ENCODE data around the gene ZNF516. TPM values are rescaled to one million over a fixed set of nuclear protein-coding genes. Genes with fewer than 3 reads are reported as not detected.

Gene ZNF516
- total and polyA plus RNA-seq, 10 of the 15 experiments (the other 5 are each of a cell fraction or from before 2014, with no cell fraction given): 2.0 to 32.0 (median 8.3) TPM

GRCh38 chr18:76442413-76443171 is 52.5 kb downstream of the ZNF516 start (continued):
- TF ChIP-seq, protein P1, sequence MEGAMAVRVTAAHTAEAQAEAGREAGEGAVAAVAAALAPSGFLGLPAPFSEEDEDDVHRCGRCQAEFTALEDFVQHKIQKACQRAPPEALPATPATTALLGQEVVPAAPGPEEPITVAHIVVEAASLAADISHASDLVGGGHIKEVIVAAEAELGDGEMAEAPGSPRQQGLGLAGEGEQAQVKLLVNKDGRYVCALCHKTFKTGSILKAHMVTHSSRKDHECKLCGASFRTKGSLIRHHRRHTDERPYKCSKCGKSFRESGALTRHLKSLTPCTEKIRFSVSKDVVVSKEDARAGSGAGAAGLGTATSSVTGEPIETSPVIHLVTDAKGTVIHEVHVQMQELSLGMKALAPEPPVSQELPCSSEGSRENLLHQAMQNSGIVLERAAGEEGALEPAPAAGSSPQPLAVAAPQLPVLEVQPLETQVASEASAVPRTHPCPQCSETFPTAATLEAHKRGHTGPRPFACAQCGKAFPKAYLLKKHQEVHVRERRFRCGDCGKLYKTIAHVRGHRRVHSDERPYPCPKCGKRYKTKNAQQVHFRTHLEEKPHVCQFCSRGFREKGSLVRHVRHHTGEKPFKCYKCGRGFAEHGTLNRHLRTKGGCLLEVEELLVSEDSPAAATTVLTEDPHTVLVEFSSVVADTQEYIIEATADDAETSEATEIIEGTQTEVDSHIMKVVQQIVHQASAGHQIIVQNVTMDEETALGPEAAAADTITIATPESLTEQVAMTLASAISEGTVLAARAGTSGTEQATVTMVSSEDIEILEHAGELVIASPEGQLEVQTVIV (IDR thresholded peaks at IDR 0.05; ENCODE audit: borderline replicate concordance, partially characterized antibody): no peak
- TF ChIP-seq ZNF207 (IDR thresholded peaks at IDR 0.05; ENCODE audit: borderline replicate concordance): no peak
- no peak for TF ChIP-seq EP300 (IDR thresholded peaks at IDR 0.05; ENCODE audit: borderline replicate concordance in 1 of 2, control insufficient read depth in 1 of 2, low read depth in 2 of 2, low read length in 2 of 2)

GRCh38 chr18:76441668-76442412 is 53.2 kb downstream of the ZNF516 start:
- Histone ChIP-seq H3K4me1 (ENCODE audit: control insufficient read depth, insufficient read depth, low read length) (no peaks in the 10 kb centered on the region), H2AFZ (ENCODE audit: control insufficient read depth, low read depth, low read length) (no peak overlapping the region), H3K27ac (ENCODE audit: control insufficient read depth, insufficient read depth) (no peak overlapping the region), H3K36me3 (ENCODE audit: control insufficient read depth in 2 of 2, insufficient read depth in 2 of 2, low read length in 1 of 2) (peaks cover 20 to 26% of the 10 kb centered on the region in 2 experiments), H3K9ac (ENCODE audit: control insufficient read depth, insufficient read depth, low read length) (no peak overlapping the region), H4K20me1 (ENCODE audit: control insufficient read depth, insufficient read depth) (no peaks in the 10 kb centered on the region), H3K4me2 (ENCODE audit: control insufficient read depth, insufficient read depth) (no peak overlapping the region), H3K9me3 (replicated peaks; ENCODE audit: control insufficient read depth, insufficient read depth, low read length) (no peaks in the 10 kb centered on the region; the same call in 2 of the 3 replicates), H3K4me3 (no peak overlapping the region), H3K27me3 (replicated peaks in 1 of 2; ENCODE audit: control insufficient read depth in 2 of 2, insufficient read depth in 2 of 2, low read length in 1 of 2) (no peaks in the 10 kb centered on the region), H3K79me2 (ENCODE audit: control insufficient read depth, insufficient read depth, low read length) (peaks cover 9% of the 10 kb centered on the region)
- ChIA-PET RAD21 (ENCODE audit: unreplicated experiment) (no interaction called here), POLR2A (no interaction called here), SMC1A (ENCODE audit: uncharacterized antibody, unreplicated experiment) (no interaction called here), CTCF (no interaction called here)
- WGBS (ENCODE audit: insufficient coverage, insufficient replicate concordance, low lambda C conversion rate, missing lambda C conversion rate): 98% methylated on average over 63 of the region's 65 CpGs
- FAIRE-seq: no peak
- no TSS peak for BruUV-seq (replicated peaks)
- in situ Hi-C loops (cut with MboI) (no loop called here), intact Hi-C loops (cut with micrococcal nuclease; ENCODE audit: unreplicated experiment) (no loop called here)
- no peak for ATAC-seq
- no peak for DNase-seq (ENCODE audit: low read depth, low spot score)
- TF ChIP-seq SUPT20H (IDR thresholded peaks at IDR 0.05; ENCODE audit: borderline replicate concordance, control insufficient read depth, low read depth, low read length): no peak
- no peak for TF ChIP-seq MEF2A (IDR thresholded peaks at IDR 0.05; ENCODE audit: insufficient read depth, low read depth, low read length)
- no peak for TF ChIP-seq IKZF1 (conservative IDR thresholded peaks at IDR 0.05)
- no peak for TF ChIP-seq ZNF687 (IDR thresholded peaks at IDR 0.05)
- no peak for TF ChIP-seq POLR2AphosphoS2 (IDR thresholded peaks at IDR 0.05; ENCODE audit: low read depth, low read length)
- no peak for TF ChIP-seq SREBF1 (IDR thresholded peaks at IDR 0.05; ENCODE audit: low read length)
- TF ChIP-seq ESRRA (IDR thresholded peaks at IDR 0.05; ENCODE audit: low read length): no peak
- no peak for TF ChIP-seq ZNF24 (IDR thresholded peaks at IDR 0.05)
- no peak for TF ChIP-seq KAT2A (conservative IDR thresholded peaks at IDR 0.05; ENCODE audit: control insufficient read depth, low read depth, low read length)
- TF ChIP-seq BMI1 (IDR thresholded peaks at IDR 0.05; ENCODE audit: borderline replicate concordance): no peak
- TF ChIP-seq RCOR1 (conservative IDR thresholded peaks at IDR 0.05; ENCODE audit: low read depth, low read length): no peak
- no peak for TF ChIP-seq SMAD1 (IDR thresholded peaks at IDR 0.05; ENCODE audit: low read depth, partially characterized antibody)

All from GM12878 (cell line).